BJ (cell line): Measurements from ENCODE around the gene KCNAB1. TPM values are rescaled to one million over a fixed set of nuclear protein-coding genes. Genes with fewer than 3 reads are reported as not detected.

Experiments used
- CTCF ChIA-PET: fragments of 350-600 bp; formaldehyde crosslinking; extraction: SDS; loops from one replicate; lab custom pipeline; 2021; ENCODE audit warnings: antibody characterized with exemption, inconsistent platforms; lab: Yijun Ruan, JAX
- POLR2A ChIA-PET: fragments of 300-600 bp; sonication (Branson Sonifier 250); formaldehyde crosslinking; extraction: SDS; loops from one replicate; lab custom pipeline; 2021; ENCODE audit warnings: antibody characterized with exemption; lab: Charles Lee
- DNase-seq: peaks from one replicate; pipeline ENCODE4 v3.0.0-alpha.2; 2011; ENCODE audit warnings: low read depth
- H3K27me3 ChIP-seq: 2 replicates; pipeline ENCODE4 v1.6.0; 2011; ENCODE audit warnings: low read length; ENCODE audit not compliant: control insufficient read depth, insufficient read depth
- H3K36me3 ChIP-seq: 2 replicates; pipeline ENCODE4 v1.5.1; 2011; ENCODE audit warnings: low read length; ENCODE audit not compliant: control insufficient read depth, insufficient read depth
- H3K4me3 ChIP-seq: 2 replicates; pipeline ENCODE4 v1.5.1; 2011; ENCODE audit warnings: low read depth, mild to moderate bottlenecking, control low read depth, low read length
- polyA plus RNA-seq: library from polyadenylated mRNA; depleted of rRNA; stranded (reverse); fragments of >200 nt; gene quantifications from 2 replicates; pipeline ENCODE4 v1.2.3, GENCODE V29; 2011
- TF ChIP-seq, protein P1 (sequence below): IDR thresholded peaks from 2 replicates; pipeline ENCODE4 v1.5.1; 2011; ENCODE audit warnings: low read depth, mild to moderate bottlenecking, control low read depth, inconsistent platforms, low read length, moderate library complexity; ENCODE audit not compliant: insufficient read depth

Gene KCNAB1
- polyA plus RNA-seq, 1 experiment, result not detected

DNA sequence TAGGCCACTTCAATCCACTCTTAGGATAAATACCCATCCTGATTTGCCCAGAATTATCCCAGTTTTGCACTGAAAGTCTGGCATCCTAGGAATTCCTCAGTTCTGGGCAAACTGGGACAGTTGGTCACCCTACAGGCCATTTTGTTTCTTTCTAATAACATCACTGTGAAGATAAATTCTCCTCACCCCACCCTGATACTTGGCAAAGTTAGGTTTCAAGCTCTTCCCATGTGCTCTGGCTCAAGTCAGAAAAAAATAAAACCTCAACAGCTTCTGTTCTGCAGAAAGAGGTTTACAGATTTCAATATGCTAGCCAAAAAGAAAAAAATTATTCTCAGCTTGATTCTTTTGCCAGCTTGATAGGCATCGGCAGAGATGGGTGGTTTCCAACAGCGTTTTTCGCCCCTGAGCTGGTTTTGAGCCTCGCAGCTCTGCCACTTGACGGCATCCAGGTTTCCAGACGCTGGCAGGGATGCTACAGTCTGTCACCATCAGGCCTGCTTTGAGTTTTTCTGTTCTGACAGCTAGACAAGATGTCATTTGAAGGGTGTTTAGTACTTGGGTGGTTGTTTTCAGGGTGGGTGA lies 263.2 kb downstream of the KCNAB1 start:
- ChIA-PET CTCF (interaction anchor here (0.7 to 2.9 kb wide), 10 partner anchors 9 to 232 kb away, joined by 3 to 17 read pairs (median 6); no protein-coding TSS in a partner anchor), POLR2A (no interaction called here)
- H3K4me3 ChIP-seq, result no peak overlapping the region
- TF ChIP-seq, protein P1, sequence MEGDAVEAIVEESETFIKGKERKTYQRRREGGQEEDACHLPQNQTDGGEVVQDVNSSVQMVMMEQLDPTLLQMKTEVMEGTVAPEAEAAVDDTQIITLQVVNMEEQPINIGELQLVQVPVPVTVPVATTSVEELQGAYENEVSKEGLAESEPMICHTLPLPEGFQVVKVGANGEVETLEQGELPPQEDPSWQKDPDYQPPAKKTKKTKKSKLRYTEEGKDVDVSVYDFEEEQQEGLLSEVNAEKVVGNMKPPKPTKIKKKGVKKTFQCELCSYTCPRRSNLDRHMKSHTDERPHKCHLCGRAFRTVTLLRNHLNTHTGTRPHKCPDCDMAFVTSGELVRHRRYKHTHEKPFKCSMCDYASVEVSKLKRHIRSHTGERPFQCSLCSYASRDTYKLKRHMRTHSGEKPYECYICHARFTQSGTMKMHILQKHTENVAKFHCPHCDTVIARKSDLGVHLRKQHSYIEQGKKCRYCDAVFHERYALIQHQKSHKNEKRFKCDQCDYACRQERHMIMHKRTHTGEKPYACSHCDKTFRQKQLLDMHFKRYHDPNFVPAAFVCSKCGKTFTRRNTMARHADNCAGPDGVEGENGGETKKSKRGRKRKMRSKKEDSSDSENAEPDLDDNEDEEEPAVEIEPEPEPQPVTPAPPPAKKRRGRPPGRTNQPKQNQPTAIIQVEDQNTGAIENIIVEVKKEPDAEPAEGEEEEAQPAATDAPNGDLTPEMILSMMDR, result no peak
- no peak for DNase-seq
- no peaks in the 10 kb centered on the region for H3K36me3 ChIP-seq
- no peaks in the 10 kb centered on the region; the same call in 1 of the 2 replicates for H3K27me3 ChIP-seq

DNA sequence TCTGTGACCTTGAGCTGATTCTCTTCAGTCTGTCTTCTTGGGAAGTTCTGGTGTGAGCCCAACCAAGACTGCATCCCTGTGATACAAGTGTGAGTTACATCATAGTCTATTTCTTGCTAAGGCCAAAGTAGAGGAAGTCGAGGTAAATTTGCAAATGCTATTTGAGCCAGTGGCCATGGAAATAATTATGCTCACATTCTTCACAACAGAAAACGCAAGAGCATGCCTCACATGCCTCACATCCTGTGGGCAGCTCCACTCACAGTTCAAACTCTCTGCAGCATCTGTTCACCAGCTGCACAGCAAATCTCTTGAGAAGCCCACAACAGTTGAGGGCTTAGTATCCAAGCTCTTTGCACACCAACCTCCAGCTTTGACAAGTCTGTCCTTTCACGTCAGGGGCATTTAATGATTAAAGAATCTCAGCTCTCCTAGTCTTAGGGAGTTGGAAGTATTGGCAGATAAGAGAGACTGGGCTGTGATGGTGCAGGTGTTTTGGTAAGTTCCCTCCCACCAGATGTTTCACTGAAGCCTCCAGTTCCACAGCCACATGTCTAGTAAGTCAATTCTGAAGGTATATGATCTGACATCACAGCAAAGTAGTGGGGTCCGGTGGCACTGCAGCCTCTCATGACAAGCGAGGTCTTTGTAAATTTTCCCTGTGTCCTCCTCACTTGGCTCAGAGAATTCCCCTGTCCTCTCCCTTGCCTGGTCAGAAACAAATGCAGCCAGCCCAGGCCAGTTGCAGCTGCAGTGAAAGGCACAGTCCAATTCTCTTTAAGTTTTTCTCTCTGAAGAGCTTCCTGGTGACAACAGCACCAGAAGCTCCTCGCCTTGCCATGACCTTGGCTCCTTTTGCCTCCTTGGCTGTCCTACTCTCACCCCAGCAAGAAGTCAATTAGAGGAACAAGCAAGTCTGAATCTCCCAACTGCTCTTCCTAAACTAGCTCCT lies 268.4 kb downstream of the KCNAB1 start:
- no peaks in the 10 kb centered on the region; the same call in 1 of the 2 replicates for H3K27me3 ChIP-seq
- POLR2A ChIA-PET, result interaction anchor here (0.6 kb wide), 1 partner anchor 703 kb away, joined by 10 read pairs; no protein-coding TSS in a partner anchor
- TF ChIP-seq, protein P1, result no peak
- no peaks in the 10 kb centered on the region for H3K36me3 ChIP-seq
- CTCF ChIA-PET, result interaction anchor here (0.9 to 1.4 kb wide), 6 partner anchors 13 to 239 kb away, joined by 3 to 4 read pairs (median 3); no protein-coding TSS in a partner anchor
- no peak overlapping the region for H3K4me3 ChIP-seq
- DNase-seq, result peak; percentile 99

DNA sequence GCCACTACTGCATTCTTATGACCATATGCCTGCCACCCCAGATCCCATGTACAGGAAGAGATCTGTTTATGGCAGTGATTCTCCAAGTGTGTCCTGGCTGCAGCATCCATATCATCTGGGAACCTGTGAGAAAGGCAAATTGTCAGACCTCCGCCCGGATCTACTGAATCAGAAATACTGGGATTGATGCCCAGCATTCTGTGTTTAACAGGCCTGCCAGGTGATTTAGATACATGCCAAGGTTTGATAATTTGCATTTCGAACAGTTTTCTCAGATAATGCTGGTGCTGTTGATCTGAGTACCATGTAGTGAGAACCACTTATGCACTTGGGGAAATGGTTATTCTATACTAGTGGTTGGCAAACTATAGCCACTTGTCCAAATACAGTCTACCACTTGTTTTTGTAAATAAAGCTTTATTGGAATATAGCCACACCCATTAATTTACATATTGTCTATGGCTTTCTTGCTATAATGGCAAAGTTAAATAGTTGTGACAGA lies 269.1 kb downstream of the KCNAB1 start:
- POLR2A ChIA-PET, result interaction anchor here (0.6 kb wide), 1 partner anchor 702 kb away, joined by 10 read pairs; no protein-coding TSS in a partner anchor
- CTCF ChIA-PET, result interaction anchor here (0.5 to 1.3 kb wide), 4 partner anchors 13 to 240 kb away, joined by 3 read pairs; no protein-coding TSS in a partner anchor
- no peak for DNase-seq
- Histone ChIP-seq H3K27me3 (no peaks in the 10 kb centered on the region), H3K4me3 (no peak overlapping the region), H3K36me3 (no peaks in the 10 kb centered on the region)
- TF ChIP-seq, protein P1, result no peak

DNA sequence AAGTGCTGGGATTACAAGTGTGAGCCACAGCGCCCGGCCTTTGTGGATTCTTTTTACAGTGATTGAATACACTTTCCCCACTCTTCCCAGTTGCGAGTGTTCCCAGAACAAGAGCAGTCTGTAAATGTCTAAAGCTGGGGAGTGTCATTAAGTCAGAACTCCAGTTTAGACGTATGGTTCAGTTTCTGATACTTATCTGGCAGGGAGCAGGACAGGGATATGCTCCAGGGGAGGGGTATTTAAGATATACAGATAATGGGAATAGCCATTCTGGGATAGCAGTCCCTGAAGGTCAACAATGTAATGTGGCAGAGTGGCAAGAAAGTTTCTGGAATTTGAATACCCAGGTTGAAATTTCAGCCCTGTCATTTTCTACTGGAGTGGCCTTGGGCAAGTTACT lies 270.5 kb downstream of the KCNAB1 start:
- Histone ChIP-seq H3K36me3 (no peaks in the 10 kb centered on the region), H3K27me3 (no peaks in the 10 kb centered on the region), H3K4me3 (no peak overlapping the region)
- POLR2A ChIA-PET, result no interaction called here
- CTCF ChIA-PET, result interaction anchor here (0.7 kb wide), 1 partner anchor 412 kb away, joined by 5 read pairs; no protein-coding TSS in a partner anchor
- no peak for DNase-seq
- TF ChIP-seq, protein P1, result no peak
